ENCODE measurements around the gene SPAG7.

SPAG7 gene

DNA sequence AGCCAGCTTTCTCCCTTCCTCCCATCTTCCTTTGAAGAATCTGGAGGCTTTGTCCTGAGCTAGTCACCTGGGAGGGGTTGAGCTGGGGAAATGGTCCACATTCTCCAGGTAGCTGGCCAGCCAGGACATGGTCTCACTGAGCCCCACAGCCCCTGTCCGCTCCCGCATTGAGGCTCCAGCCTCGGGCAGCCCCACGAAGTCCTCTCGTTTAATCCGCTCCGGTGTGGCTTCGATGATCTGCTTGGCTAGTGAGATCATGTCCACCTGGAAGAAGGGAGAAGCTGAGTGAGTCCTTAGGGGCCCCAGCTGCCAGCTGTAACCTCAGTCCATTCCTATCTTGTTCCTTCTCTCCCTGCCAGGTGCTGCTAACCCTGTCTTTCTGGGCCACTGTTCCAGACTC is 2.7 kb upstream of the SPAG7 start:
- Histone ChIP-seq H3K4me3 (ENCODE audit: low read depth, low read length) (no peak overlapping the region), H3K9me3 (ENCODE audit: control insufficient read depth, insufficient read depth, low read depth, low read length) (peaks cover 3% of the 10 kb centered on the region; the same call in 1 of the 2 replicates), H3K27ac (ENCODE audit: extremely low read depth, low read depth, low read length) (0 out of 2 replicates have a peak overlapping the region, but pooled peaks have one; percentile 37), H3K4me1 (ENCODE audit: control insufficient read depth, insufficient read depth, low read length) (peaks cover 15% of the 10 kb centered on the region), H3K36me3 (ENCODE audit: control insufficient read depth in 2 of 2, insufficient read depth in 1 of 2, low read length in 2 of 2) (peaks cover 34 to 65% of the 10 kb centered on the region in 2 experiments)
- CTCF ChIA-PET: interaction anchor here (1.5 to 2.0 kb wide), 3 partner anchors 10 to 61 kb away, joined by 5 to 10 read pairs (median 9); partner anchors contain the start of gene CAMTA2
- POLR2A ChIA-PET: interaction anchor here (0.5 to 11.3 kb wide), 5 partner anchors 16 to 158 kb away, joined by 3 to 358 read pairs (median 5); partner anchors contain the start of genes CAMTA2, ENO3, PFN1 and RNF167
- TF ChIP-seq PRDM1 (tag by site-specific recombination; IDR thresholded peaks at IDR 0.05) (0 out of 2 replicates have a peak, but pooled peaks have one; percentile 3), ZNF621 (tag by site-specific recombination; IDR thresholded peaks at IDR 0.05) (no peak), ZNF394 (tag by site-specific recombination; IDR thresholded peaks at IDR 0.05; ENCODE audit: borderline replicate concordance) (peak; percentile 72)

GRCh38 chr17:4969551-4970173 is 2.0 kb upstream of the SPAG7 start:
- peaks cover 15% of the 10 kb centered on the region for H3K4me1 ChIP-seq (ENCODE audit: control insufficient read depth, insufficient read depth, low read length)
- H3K36me3 ChIP-seq (ENCODE audit: control insufficient read depth in 2 of 2, insufficient read depth in 1 of 2, low read length in 2 of 2): peaks cover 33 to 59% of the 10 kb centered on the region in 2 experiments
- ChIA-PET CTCF (interaction anchor here (0.5 to 3.1 kb wide), 6 partner anchors 11 to 61 kb away, joined by 3 to 19 read pairs (median 4); partner anchors contain the start of genes CAMTA2 and SLC25A11), POLR2A (interaction anchor here (0.6 to 11.3 kb wide), 5 partner anchors 17 to 139 kb away, joined by 3 to 358 read pairs (median 40); partner anchors contain the start of genes CAMTA2, ENO3, PFN1 and RNF167)
- H3K27ac ChIP-seq (ENCODE audit: extremely low read depth, low read depth, low read length): peak overlapping the region; percentile 89
- H3K4me3 ChIP-seq (ENCODE audit: low read depth, low read length): no peak overlapping the region
- peaks cover 3% of the 10 kb centered on the region; the same call in 1 of the 2 replicates for H3K9me3 ChIP-seq (ENCODE audit: control insufficient read depth, insufficient read depth, low read depth, low read length)
- TF ChIP-seq BCL11A (tag by site-specific recombination; IDR thresholded peaks at IDR 0.05; ENCODE audit: low read depth): no peak
- 0 out of 2 replicates have a peak, but pooled peaks have one; percentile 3 for TF ChIP-seq ZNF394 (tag by site-specific recombination; IDR thresholded peaks at IDR 0.05; ENCODE audit: borderline replicate concordance)
- TF ChIP-seq, protein P1, sequence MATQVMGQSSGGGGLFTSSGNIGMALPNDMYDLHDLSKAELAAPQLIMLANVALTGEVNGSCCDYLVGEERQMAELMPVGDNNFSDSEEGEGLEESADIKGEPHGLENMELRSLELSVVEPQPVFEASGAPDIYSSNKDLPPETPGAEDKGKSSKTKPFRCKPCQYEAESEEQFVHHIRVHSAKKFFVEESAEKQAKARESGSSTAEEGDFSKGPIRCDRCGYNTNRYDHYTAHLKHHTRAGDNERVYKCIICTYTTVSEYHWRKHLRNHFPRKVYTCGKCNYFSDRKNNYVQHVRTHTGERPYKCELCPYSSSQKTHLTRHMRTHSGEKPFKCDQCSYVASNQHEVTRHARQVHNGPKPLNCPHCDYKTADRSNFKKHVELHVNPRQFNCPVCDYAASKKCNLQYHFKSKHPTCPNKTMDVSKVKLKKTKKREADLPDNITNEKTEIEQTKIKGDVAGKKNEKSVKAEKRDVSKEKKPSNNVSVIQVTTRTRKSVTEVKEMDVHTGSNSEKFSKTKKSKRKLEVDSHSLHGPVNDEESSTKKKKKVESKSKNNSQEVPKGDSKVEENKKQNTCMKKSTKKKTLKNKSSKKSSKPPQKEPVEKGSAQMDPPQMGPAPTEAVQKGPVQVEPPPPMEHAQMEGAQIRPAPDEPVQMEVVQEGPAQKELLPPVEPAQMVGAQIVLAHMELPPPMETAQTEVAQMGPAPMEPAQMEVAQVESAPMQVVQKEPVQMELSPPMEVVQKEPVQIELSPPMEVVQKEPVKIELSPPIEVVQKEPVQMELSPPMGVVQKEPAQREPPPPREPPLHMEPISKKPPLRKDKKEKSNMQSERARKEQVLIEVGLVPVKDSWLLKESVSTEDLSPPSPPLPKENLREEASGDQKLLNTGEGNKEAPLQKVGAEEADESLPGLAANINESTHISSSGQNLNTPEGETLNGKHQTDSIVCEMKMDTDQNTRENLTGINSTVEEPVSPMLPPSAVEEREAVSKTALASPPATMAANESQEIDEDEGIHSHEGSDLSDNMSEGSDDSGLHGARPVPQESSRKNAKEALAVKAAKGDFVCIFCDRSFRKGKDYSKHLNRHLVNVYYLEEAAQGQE (tag by site-specific recombination; IDR thresholded peaks at IDR 0.05): peak; percentile 79
- TF ChIP-seq ZNF623 (tag by site-specific recombination; IDR thresholded peaks at IDR 0.05): no peak
- 0 out of 2 replicates have a peak, but pooled peaks have one; percentile 42 for TF ChIP-seq PRDM1 (tag by site-specific recombination; IDR thresholded peaks at IDR 0.05)
- 0 out of 2 replicates have a peak, but pooled peaks have one; percentile 15 for TF ChIP-seq ZNF548 (tag by site-specific recombination; IDR thresholded peaks at IDR 0.05)

GRCh38 chr17:4969047-4969550 is 1.5 kb upstream of the SPAG7 start:
- Histone ChIP-seq H3K4me1 (ENCODE audit: control insufficient read depth, insufficient read depth, low read length) (peaks cover 15% of the 10 kb centered on the region), H3K9me3 (ENCODE audit: control insufficient read depth, insufficient read depth, low read depth, low read length) (peaks cover 3% of the 10 kb centered on the region; the same call in 1 of the 2 replicates), H3K4me3 (ENCODE audit: low read depth, low read length) (no peak overlapping the region), H3K27ac (ENCODE audit: extremely low read depth, low read depth, low read length) (peak overlapping the region; percentile 89), H3K36me3 (ENCODE audit: control insufficient read depth in 2 of 2, insufficient read depth in 1 of 2, low read length in 2 of 2) (peaks cover 33 to 54% of the 10 kb centered on the region in 2 experiments)
- POLR2A ChIA-PET: interaction anchor here (3.6 to 11.3 kb wide), 3 partner anchors 18 to 29 kb away, joined by 40 to 358 read pairs (median 106); partner anchors contain the start of genes CAMTA2, ENO3, PFN1 and RNF167
- CTCF ChIA-PET: interaction anchor here (0.5 to 3.1 kb wide), 6 partner anchors 11 to 60 kb away, joined by 3 to 19 read pairs (median 4); partner anchors contain the start of genes CAMTA2 and SLC25A11
- TF ChIP-seq ZEB2 (tag by site-specific recombination; IDR thresholded peaks at IDR 0.05) (peak; percentile 26; the same call in 1 of the 2 replicates), ZFP37 (tag by site-specific recombination; IDR thresholded peaks at IDR 0.05) (no peak), MEIS1 (CRISPR knock-in tag; IDR thresholded peaks at IDR 0.05; ENCODE audit: borderline replicate concordance) (no peak), ZNF658 (tag by site-specific recombination; IDR thresholded peaks at IDR 0.05) (no peak), ZFHX2 (tag by site-specific recombination; conservative IDR thresholded peaks at IDR 0.05) (peak; percentile 84), SCRT2 (tag by site-specific recombination; IDR thresholded peaks at IDR 0.05) (peak; percentile 65), ZNF394 (tag by site-specific recombination; IDR thresholded peaks at IDR 0.05; ENCODE audit: borderline replicate concordance) (peak; percentile 29; the same call in 1 of the 2 replicates), ZBTB17 (tag by site-specific recombination; IDR thresholded peaks at IDR 0.05) (peak; percentile 57)
- TF ChIP-seq, protein P2, sequence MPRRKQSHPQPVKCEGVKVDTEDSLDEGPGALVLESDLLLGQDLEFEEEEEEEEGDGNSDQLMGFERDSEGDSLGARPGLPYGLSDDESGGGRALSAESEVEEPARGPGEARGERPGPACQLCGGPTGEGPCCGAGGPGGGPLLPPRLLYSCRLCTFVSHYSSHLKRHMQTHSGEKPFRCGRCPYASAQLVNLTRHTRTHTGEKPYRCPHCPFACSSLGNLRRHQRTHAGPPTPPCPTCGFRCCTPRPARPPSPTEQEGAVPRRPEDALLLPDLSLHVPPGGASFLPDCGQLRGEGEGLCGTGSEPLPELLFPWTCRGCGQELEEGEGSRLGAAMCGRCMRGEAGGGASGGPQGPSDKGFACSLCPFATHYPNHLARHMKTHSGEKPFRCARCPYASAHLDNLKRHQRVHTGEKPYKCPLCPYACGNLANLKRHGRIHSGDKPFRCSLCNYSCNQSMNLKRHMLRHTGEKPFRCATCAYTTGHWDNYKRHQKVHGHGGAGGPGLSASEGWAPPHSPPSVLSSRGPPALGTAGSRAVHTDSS (tag by site-specific recombination; IDR thresholded peaks at IDR 0.05): no peak
- TF ChIP-seq, protein P3, sequence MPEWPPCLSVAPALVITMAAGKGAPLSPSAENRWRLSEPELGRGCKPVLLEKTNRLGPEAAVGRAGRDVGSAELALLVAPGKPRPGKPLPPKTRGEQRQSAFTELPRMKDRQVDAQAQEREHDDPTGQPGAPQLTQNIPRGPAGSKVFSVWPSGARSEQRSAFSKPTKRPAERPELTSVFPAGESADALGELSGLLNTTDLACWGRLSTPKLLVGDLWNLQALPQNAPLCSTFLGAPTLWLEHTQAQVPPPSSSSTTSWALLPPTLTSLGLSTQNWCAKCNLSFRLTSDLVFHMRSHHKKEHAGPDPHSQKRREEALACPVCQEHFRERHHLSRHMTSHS (tag by site-specific recombination; IDR thresholded peaks at IDR 0.05): no peak
- TF ChIP-seq, protein P4, sequence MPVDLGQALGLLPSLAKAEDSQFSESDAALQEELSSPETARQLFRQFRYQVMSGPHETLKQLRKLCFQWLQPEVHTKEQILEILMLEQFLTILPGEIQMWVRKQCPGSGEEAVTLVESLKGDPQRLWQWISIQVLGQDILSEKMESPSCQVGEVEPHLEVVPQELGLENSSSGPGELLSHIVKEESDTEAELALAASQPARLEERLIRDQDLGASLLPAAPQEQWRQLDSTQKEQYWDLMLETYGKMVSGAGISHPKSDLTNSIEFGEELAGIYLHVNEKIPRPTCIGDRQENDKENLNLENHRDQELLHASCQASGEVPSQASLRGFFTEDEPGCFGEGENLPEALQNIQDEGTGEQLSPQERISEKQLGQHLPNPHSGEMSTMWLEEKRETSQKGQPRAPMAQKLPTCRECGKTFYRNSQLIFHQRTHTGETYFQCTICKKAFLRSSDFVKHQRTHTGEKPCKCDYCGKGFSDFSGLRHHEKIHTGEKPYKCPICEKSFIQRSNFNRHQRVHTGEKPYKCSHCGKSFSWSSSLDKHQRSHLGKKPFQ (tag by site-specific recombination; IDR thresholded peaks at IDR 0.05): no peak
- TF ChIP-seq, protein P5, sequence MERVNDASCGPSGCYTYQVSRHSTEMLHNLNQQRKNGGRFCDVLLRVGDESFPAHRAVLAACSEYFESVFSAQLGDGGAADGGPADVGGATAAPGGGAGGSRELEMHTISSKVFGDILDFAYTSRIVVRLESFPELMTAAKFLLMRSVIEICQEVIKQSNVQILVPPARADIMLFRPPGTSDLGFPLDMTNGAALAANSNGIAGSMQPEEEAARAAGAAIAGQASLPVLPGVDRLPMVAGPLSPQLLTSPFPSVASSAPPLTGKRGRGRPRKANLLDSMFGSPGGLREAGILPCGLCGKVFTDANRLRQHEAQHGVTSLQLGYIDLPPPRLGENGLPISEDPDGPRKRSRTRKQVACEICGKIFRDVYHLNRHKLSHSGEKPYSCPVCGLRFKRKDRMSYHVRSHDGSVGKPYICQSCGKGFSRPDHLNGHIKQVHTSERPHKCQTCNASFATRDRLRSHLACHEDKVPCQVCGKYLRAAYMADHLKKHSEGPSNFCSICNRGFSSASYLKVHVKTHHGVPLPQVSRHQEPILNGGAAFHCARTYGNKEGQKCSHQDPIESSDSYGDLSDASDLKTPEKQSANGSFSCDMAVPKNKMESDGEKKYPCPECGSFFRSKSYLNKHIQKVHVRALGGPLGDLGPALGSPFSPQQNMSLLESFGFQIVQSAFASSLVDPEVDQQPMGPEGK (tag by site-specific recombination; IDR thresholded peaks at IDR 0.05): peak; percentile 65
